Left lobe of liver (tissue), 2 donors: Measurements from ENCODE around the gene ALCAM. TPM values are rescaled to one million over a fixed set of nuclear protein-coding genes. Genes with fewer than 3 reads are reported as not detected.

Experiments used
- ATAC-seq: fragments of 200-7000 bp; cut with Tn5 transposase; one replicate; pipeline ENCODE4 v1.9.1; 2020; ENCODE audit warnings: mild to moderate bottlenecking, moderate library complexity
- DNase-seq: peaks from one replicate; pipeline ENCODE4 v3.0.0-alpha.2; 2020; ENCODE audit warnings: low spot score
- total RNA-seq: library from RNA; stranded (reverse); gene quantifications from one replicate; pipeline ENCODE4 v1.2.1, GENCODE V29; 2021
- donor health status: DM: no; HTN: no; CAD: no; lungs with moderate emphysema.
- donor health status: DM: no; HTN: yes; CAD: no.

Gene ALCAM
- total RNA-seq, 1 donor from 2014 or later: 25.0 TPM

DNA sequence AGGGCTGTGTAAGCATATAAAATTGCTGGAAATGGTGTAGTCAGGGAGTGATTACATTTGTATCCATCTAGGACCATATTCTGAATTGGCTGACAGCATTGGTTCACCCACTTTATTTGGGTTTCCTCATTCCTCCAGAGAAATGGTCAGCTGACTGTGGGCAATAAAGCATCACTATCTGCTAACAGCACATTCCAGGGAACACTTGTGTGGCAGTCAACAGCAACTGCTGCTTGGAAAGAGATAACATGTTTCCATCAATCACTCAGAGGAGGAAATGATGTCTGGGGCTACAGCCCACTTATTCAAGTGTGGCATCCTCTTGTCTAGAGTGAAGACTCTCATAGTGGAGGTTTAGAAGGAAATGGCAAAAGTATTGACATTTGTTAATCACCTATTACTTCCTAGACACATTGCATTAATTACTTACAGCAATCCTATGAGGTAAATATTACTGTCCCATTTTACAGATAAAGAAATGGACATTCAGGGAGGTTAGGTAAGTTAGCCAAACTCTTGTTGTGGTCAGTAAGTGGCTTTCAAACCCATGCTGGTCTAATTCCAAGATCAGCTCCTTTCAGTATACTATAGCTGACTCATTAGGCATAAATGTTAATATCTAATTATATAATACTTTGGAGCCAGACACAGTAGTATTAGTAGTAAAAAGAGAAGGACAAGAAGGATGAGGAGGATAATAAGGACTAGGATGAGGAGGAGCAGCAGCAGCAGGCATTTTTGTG lies 247.8 kb downstream of the ALCAM start:
- ATAC-seq (no peak), DNase-seq (no peak)

DNA sequence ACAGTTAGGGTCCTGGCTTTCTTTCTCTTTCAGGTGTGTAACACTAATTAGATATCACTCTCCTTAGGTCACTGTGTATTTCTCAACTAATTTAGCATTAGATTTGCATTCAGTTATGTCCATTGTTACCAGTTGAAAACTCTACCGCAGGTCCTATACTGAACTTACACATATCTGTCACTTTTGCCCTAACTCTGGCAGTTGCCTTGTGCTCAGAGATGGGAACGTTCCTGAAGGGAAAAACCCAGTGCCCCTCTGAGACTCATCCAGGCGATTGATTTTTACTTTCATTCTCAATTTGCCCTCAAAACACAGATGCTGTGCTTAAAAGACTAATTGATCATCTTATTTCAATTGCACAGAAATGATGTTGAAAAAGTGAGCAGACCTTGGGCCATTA lies 249.1 kb downstream of the ALCAM start:
- ATAC-seq (no peak), DNase-seq (no peak)

DNA sequence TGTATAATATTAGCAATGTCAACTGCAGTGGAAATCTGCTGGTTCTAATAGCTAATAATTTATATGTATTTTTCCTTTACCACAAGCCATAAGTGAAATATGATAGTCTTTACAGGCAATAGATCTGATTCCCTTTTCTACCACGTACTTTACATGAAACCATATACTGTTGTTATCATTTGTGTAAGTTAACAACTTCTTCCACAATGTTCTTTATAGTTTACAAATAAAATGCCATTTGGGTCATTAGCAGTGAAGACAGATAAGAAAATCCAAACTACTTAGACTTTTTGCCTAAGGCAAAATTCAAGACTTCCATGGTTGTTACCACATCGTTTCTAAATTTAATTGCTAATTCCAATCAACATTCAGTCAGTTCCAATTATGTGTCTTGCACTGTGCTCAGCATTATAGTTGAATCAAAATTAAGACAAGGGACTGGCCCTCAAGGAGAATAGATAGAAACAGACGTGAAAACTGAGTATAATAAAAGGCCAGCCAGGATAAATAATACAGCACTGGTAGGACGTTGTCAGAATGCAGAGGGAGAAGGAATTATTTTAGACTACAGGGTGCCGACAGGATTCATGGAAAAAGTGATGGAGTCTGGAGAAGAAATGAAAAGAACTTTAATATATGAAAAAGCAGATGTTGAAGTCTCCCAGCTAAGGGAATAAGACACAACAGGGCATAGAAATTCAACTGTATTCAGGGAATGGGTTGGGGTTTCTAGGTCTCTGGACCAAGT lies 249.8 kb downstream of the ALCAM start:
- ATAC-seq: no peak
- DNase-seq: no peak

DNA sequence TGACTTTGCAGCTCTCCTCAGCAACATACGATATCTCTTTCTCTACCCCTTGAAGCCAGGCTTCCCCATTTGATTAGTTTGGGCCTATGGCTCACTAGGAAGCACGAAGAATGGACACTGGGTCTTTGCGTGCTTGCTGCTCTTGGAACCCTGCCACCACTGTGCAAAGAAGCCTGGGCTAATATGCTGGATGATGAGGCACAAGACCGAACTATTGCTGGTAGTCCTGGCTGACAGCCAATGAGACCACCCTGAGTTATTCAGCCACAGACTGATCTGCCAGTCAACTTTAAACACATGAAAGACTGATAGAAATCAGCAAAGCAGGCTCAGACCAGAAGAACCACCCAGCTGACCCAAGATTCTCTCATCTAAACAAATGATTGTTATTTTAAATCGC lies 251.8 kb downstream of the ALCAM start:
- no peak for ATAC-seq
- no peak for DNase-seq

DNA sequence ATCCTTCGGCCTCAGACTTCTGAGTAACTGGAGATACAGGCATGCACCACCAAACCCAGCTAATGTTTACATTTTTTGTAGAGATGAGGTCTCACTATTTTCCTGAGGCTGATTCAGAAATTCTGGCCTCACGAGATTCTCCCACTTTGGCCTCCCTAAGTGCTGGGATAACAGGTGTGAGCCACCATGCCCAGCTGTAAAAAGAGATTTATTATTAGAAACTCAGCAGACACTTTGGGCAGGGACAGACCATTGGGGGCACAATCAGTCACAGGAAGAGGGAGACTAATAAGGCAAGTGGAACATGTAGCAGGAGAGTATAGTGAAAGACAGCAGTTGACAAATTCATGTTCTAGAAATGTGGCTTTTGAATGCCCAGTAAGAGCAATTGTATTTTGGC lies 252.9 kb downstream of the ALCAM start:
- no peak for ATAC-seq
- DNase-seq: no peak

DNA sequence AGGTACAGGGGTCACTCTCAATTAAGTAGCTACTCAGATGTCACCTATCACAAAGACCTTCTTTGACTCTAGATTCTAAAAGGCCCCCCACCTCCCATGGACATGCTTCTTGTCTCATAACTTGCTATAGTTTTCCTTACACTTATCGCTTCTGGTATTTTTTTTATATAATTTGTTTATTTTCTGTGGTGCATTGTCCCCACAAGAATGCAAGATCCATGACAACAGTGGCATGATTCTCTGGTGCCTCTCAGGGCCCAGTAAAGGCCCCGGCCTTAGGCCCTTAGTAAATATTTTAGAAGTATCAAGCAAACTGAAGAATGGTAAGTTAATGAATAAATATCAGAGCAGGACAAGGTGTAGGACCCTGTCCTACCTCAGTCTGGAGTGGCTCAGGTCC lies 253.5 kb downstream of the ALCAM start:
- DNase-seq: no peak
- ATAC-seq: no peak

DNA sequence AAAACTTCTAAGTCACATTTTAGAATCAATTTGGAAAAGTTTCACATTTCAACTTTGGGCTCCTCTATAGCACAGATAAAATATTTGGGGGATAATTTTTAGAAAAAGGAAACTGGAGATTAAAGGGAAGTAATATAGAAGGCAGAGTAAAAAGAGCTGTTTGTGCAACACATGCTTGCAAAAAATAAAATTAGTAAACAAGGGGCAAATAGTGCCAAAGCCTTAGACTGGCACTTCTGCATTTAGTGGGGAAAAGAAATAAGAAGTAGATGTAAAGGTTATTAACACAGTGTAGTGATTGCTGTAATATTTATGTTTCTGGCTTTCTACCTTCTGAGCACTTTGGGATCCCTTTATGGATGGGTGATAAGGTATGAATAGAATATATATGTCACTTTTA lies 255.5 kb downstream of the ALCAM start:
- no peak for DNase-seq
- ATAC-seq: no peak
